OCI-LY3 (cell line): ENCODE data around the gene MACROD2.

Source experiments
- H2AFZ ChIP-seq: fragments of 200-600, 300-600 bp; shearing (Covaris generic); 2 replicates; pipeline ENCODE4 v1.6.0; 2014; ENCODE audit warnings: antibody characterized with exemption, low read depth, low read length
- H3K27ac ChIP-seq: fragments of 200-600, 300-600 bp; sonication (generic); 2 replicates; pipeline ENCODE4 v1.5.1; 2014; ENCODE audit warnings: mild to moderate bottlenecking, low read length, moderate library complexity, mixed read lengths
- H3K27me3 ChIP-seq: fragments of 200-600, 300-600 bp; sonication (generic); 2 replicates; pipeline ENCODE4 v1.6.1; 2014; ENCODE audit warnings: low read depth, low read length, mixed read lengths
- H3K36me3 ChIP-seq: fragments of 200-600, 300-600 bp; sonication (generic); replicated peaks from 2 replicates; pipeline ENCODE3; 2014; ENCODE audit warnings: low read depth, low read length, mixed read lengths
- H3K4me1 ChIP-seq: fragments of 300-600, 200-600 bp; sonication (generic); 2 replicates; pipeline ENCODE4 v1.6.1; 2014; ENCODE audit warnings: low read length, mixed read lengths
- H3K4me2 ChIP-seq: fragments of 200-600, 300-600 bp; sonication (generic); 2 replicates; pipeline ENCODE4 v1.6.1; 2014; ENCODE audit warnings: low read length, mixed read lengths
- H3K4me3 ChIP-seq: fragments of 300-600, 200-600 bp; sonication (generic); 2 replicates; pipeline ENCODE4 v1.5.1; 2014; ENCODE audit warnings: antibody characterized with exemption, mild to moderate bottlenecking, low read length, moderate library complexity
- H3K79me2 ChIP-seq: fragments of 300-600, 200-600 bp; shearing (Covaris generic); 2 replicates; pipeline ENCODE4 v1.6.1; 2014; ENCODE audit warnings: mild to moderate bottlenecking, low read length, mixed read lengths
- H3K9ac ChIP-seq: fragments of 300-600, 200-600 bp; shearing (Covaris generic); 2 replicates; pipeline ENCODE4 v1.6.0; 2014; ENCODE audit warnings: mild to moderate bottlenecking, low read length, moderate library complexity
- H3K9me3 ChIP-seq: fragments of 200-600, 300-600 bp; shearing (Covaris generic); 2 replicates; pipeline ENCODE4 v1.6.1; 2014; ENCODE audit warnings: low read length, mixed read lengths; ENCODE audit not compliant: insufficient read depth
- H4K20me1 ChIP-seq: fragments of 200-600, 300-600 bp; sonication (generic); 2 replicates; pipeline ENCODE4 v1.6.1; 2016; ENCODE audit warnings: low read length, mixed read lengths; ENCODE audit not compliant: insufficient read depth
- CTCF ChIP-seq: fragments of 200-600, 300-600 bp; sonication (generic); IDR thresholded peaks from 2 replicates; pipeline ENCODE4 v1.5.1; 2014; ENCODE audit warnings: antibody characterized with exemption, low read length, low read depth
- EZH2phosphoT487 ChIP-seq: fragments of 200-600 bp; shearing (Covaris generic); IDR thresholded peaks from 2 replicates; pipeline ENCODE4 v1.6.1; 2018; ENCODE audit warnings: antibody characterized with exemption, mixed run types, low read depth

MACROD2 gene

GRCh38 chr20:14178528-14178927 is 183.2 kb downstream of the MACROD2 start:
- Histone ChIP-seq H4K20me1 (no peaks in the 10 kb centered on the region), H3K9ac (no peak overlapping the region), H3K27me3 (no peaks in the 10 kb centered on the region), H3K79me2 (no peaks in the 10 kb centered on the region), H3K27ac (no peak overlapping the region), H3K4me1 (0 out of 2 replicates have a peak, but pooled peaks cover under 1% of the 10 kb centered on the region), H2AFZ (no peak overlapping the region), H3K9me3 (0 out of 2 replicates have a peak, but pooled peaks cover 6% of the 10 kb centered on the region), H3K4me3 (no peak overlapping the region), H3K36me3 (peaks cover 3% of the 10 kb centered on the region), H3K4me2 (no peak overlapping the region)
- TF ChIP-seq CTCF (no peak), EZH2phosphoT487 (no peak)

GRCh38 chr20:14178952-14179351 is 183.6 kb downstream of the MACROD2 start:
- TF ChIP-seq CTCF, result no peak
- no peak for TF ChIP-seq EZH2phosphoT487
- Histone ChIP-seq H3K27ac (no peak overlapping the region), H2AFZ (no peak overlapping the region), H3K4me1 (0 out of 2 replicates have a peak, but pooled peaks cover 4% of the 10 kb centered on the region), H3K4me2 (no peak overlapping the region), H3K4me3 (no peak overlapping the region), H3K36me3 (peaks cover 3% of the 10 kb centered on the region), H3K9ac (no peak overlapping the region), H3K9me3 (0 out of 2 replicates have a peak, but pooled peaks cover 6% of the 10 kb centered on the region), H3K27me3 (no peaks in the 10 kb centered on the region), H4K20me1 (no peaks in the 10 kb centered on the region), H3K79me2 (no peaks in the 10 kb centered on the region)

- Histone ChIP-seq H3K79me2 (no peaks in the 10 kb centered on the region), H3K27me3 (peaks cover 11% of the 10 kb centered on the region; the same call in 1 of the 2 replicates), H3K9me3 (no peaks in the 10 kb centered on the region), H3K4me1 (peaks cover 5% of the 10 kb centered on the region; the same call in 1 of the 2 replicates), H2AFZ (0 out of 2 replicates have a peak overlapping the region, but pooled peaks have one; percentile 9), H3K36me3 (no peaks in the 10 kb centered on the region), H4K20me1 (no peaks in the 10 kb centered on the region), H3K9ac (no peak overlapping the region), H3K4me3 (no peak overlapping the region), H3K4me2 (no peak overlapping the region), H3K27ac (no peak overlapping the region)
- TF ChIP-seq EZH2phosphoT487 (no peak), CTCF (peak; percentile 85)
Observed at GRCh38 chr20:14189794-14190402, 194.6 kb downstream of the MACROD2 start.

GRCh38 chr20:14191559-14191958 is 196.2 kb downstream of the MACROD2 start:
- H3K27me3 ChIP-seq, result peaks cover 11% of the 10 kb centered on the region; the same call in 1 of the 2 replicates
- no peaks in the 10 kb centered on the region for H3K9me3 ChIP-seq
- no peak overlapping the region for H3K9ac ChIP-seq
- no peaks in the 10 kb centered on the region for H4K20me1 ChIP-seq
- no peaks in the 10 kb centered on the region for H3K79me2 ChIP-seq
- no peak overlapping the region for H3K4me3 ChIP-seq
- no peak for TF ChIP-seq EZH2phosphoT487
- no peak for TF ChIP-seq CTCF
- peaks cover 5% of the 10 kb centered on the region; the same call in 1 of the 2 replicates for H3K4me1 ChIP-seq
- no peak overlapping the region for H3K4me2 ChIP-seq
- no peak overlapping the region for H2AFZ ChIP-seq
- no peaks in the 10 kb centered on the region for H3K36me3 ChIP-seq
- no peak overlapping the region for H3K27ac ChIP-seq
